Ovary (tissue), 9 donors: Measurements from ENCODE around the gene ENTPD8. TPM values are rescaled to one million over a fixed set of nuclear protein-coding genes. Genes with fewer than 3 reads are reported as not detected.
A peak's percentile ranks its signal among the peaks of the same experiment; 100 is the strongest.

ENCODE experiments used
- DNase-seq, 5 donors: peaks; one replicate each; pipeline ENCODE4 v3.0.0-alpha.2; 2019 to 2020
- H3K27ac ChIP-seq, 2 donors: fragments of 200-600 bp; one replicate each; pipeline versions ENCODE4 v1.5.1 to v1.8.0; 2019 to 2022
- H3K27me3 ChIP-seq: fragments of 200-600 bp; one replicate; pipeline ENCODE4 v1.8.0; 2022
- H3K36me3 ChIP-seq: fragments of 200-600 bp; sonication (generic); one replicate; pipeline ENCODE4 v1.5.1; 2019
- H3K4me1 ChIP-seq: one replicate; pipeline ENCODE4 v1.8.1; 2013; ENCODE audit warnings: mild to moderate bottlenecking, moderate library complexity; ENCODE audit not compliant: insufficient read depth
- H3K4me3 ChIP-seq: fragments of 200-600 bp; sonication (generic); one replicate; pipeline ENCODE4 v1.5.1; 2017
- H3K9me3 ChIP-seq, 2 donors: fragments of 200-600 bp in 1 of 2; sonication (generic) in 1 of 2; one replicate each; pipeline versions ENCODE4 v1.5.1 to v1.8.1; 2013 to 2019; ENCODE audit warnings: mild to moderate bottlenecking in 1 of 2, moderate library complexity in 1 of 2
- CTCF ChIP-seq, 3 donors: fragments of 450-650 bp in 2 of 3; fragments of 200-600 bp in 1 of 3; IDR thresholded peaks; one replicate each; pipeline versions ENCODE4 v1.5.1 to v1.8.0; 2016 to 2022; ENCODE audit warnings: antibody characterized with exemption in 3 of 3, mild to moderate bottlenecking in 1 of 3
- EP300 ChIP-seq: sonication (generic); formaldehyde crosslinking; IDR thresholded peaks from one replicate; pipeline ENCODE4 v1.6.1; 2017; ENCODE audit warnings: antibody characterized with exemption
- POLR2A ChIP-seq: fragments of 450-650 bp; IDR thresholded peaks from one replicate; pipeline ENCODE4 v1.6.1; 2017; ENCODE audit warnings: antibody characterized with exemption, mild to moderate bottlenecking, moderate library complexity
- WGBS, 3 donors: extraction: QIAGEN DNeasy Blood & Tissue Kit in 1 of 3; methylation state at CpG; one replicate each; pipeline versions ENCODE4 v1.1.5 to v1.1.7; 2013 to 2017; 5-methylcytosine and 5-hydroxymethylcytosine counted together
- intact Hi-C, 4 donors: fragments of 100-400 bp; cut with DNase I; formaldehyde crosslinking; loops; one replicate each; pipeline versions ENCODE4 v1.11.0 to v1.15.1; 2022 to 2023
- polyA plus RNA-seq, 2 donors: library from polyadenylated mRNA; stranded (reverse); fragments of 200-250 nt in 1 of 2; fragments of 350-450 nt in 1 of 2; fragmentation: Illumina TruSeq in 1 of 2; extraction: RNeasy Lipid Tissue Mini Kit (QIAGEN cat#74804) in 1 of 2; gene quantifications; one replicate each; pipeline ENCODE4 v1.2.3, GENCODE V29; 2013 to 2014
- total RNA-seq, 7 donors: library from RNA; depleted of rRNA in 2 of 7; stranded (reverse); fragments of >200 nt in 2 of 7; fragmentation: NEBNext Ultra II Directional in 3 of 7; extraction: Animal tissue kit (Norgen Biotek cat#: 25700) in 3 of 7; gene quantifications; one replicate each; pipeline versions ENCODE4 v1.1.0 to v1.2.4, GENCODE V29; 2016 to 2023
- donor health status: DM: no; HTN: no; CAD: no; lungs with moderate emphysema.
- donor health status: DM: no; HTN: no; CAD: no.
- donor health status: Bipolar disorder and iron deficiency.
- donor health status: DM: yes; HTN: yes; CAD: no.
- donor health status: DM: no; HTN: no; CAD: no.
- donor health status: DM: yes; HTN: yes; CAD: no.

The ENTPD8 gene
- total and polyA plus RNA-seq, 9 donors = 0.10 to 0.57 (median 0.17) TPM; not detected in 3

DNA sequence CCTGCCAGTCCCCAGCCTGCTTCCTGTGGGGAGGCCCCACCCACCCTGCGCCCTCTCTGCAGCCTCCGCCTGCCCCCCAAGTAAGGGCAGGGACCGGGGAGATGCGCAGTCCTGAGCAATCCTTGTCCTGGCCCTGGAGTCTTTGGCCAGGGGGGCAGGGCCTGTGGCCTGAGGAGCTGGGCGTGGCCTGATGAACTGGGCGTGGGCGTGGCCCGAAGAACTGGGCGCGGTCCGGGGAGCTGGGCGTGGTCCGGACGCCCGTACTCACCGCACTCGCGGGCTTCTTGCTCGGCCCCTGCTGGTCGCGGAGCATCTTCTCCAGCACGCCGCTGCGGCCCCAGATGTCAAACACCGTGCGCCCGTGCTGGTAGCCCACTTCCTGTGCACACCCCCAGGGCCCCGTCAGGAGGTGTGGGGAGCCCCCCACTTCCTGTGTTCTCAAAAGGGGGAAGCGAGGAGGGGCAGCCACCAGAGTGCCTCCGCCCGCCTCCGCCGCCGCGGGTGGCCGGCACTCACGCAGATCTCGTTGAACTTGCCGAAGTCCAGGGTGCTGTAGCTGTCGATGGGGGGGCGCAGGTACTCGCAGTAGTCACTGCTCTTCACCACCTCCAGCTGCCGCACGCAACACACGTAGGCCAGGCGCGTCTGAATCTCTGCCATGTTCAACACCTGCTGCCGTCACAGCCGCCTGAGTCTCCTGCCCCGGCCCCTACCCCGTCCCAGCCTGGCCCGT, 20.7 kb upstream of the ENTPD8 start:
- no peak overlapping the region for H3K27ac ChIP-seq
- TF ChIP-seq CTCF (IDR thresholded peaks at IDR 0.05) = no peak
- TF ChIP-seq POLR2A = no peak
- no peak for TF ChIP-seq EP300
- no peaks in the 10 kb centered on the region for H3K36me3 ChIP-seq
- no peaks in the 10 kb centered on the region for H3K27me3 ChIP-seq
- peaks cover 9% of the 10 kb centered on the region for H3K4me1 ChIP-seq
- WGBS, 3 donors = 63 to 86% (median 70%) methylated on average over 40 to 52 of the region's 52 CpGs
- H3K4me3 ChIP-seq = no peak overlapping the region
- no peaks in the 10 kb centered on the region for H3K9me3 ChIP-seq
- DNase-seq = peak in 4 of 5 donors; percentile 40 to 53 (median 47)
- intact Hi-C loops = no loop called here

DNA sequence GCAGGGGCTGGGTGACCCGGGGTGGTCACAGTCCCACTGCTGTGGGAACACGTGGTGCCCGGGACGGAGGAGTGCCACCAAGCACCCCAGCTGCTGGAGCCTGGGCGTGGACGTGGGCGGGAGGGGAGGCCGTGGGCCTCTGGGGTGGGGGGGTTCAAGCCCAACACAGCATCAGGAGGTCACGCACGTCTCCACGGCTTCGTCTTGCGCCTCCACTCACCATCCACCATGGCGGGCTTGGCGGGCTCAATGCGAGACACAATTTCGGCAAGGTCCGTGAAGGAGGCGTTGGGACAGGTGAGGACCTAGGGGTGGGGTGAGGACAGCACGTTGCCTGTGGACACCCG, 20.1 kb upstream of the ENTPD8 start:
- Histone ChIP-seq H3K4me1 (peaks cover 9% of the 10 kb centered on the region), H3K27me3 (no peaks in the 10 kb centered on the region), H3K9me3 (no peaks in the 10 kb centered on the region), H3K27ac (no peak overlapping the region), H3K4me3 (no peak overlapping the region), H3K36me3 (no peaks in the 10 kb centered on the region)
- DNase-seq = peak in 3 of 5 donors; percentile 37 to 43 (median 37)
- intact Hi-C loops = no loop called here
- 92 to 96% (median 93%) methylated on average over 21 of the region's 21 CpGs for WGBS, 3 donors
- TF ChIP-seq POLR2A (no peak), CTCF (IDR thresholded peaks at IDR 0.05) (no peak), EP300 (no peak)

DNA sequence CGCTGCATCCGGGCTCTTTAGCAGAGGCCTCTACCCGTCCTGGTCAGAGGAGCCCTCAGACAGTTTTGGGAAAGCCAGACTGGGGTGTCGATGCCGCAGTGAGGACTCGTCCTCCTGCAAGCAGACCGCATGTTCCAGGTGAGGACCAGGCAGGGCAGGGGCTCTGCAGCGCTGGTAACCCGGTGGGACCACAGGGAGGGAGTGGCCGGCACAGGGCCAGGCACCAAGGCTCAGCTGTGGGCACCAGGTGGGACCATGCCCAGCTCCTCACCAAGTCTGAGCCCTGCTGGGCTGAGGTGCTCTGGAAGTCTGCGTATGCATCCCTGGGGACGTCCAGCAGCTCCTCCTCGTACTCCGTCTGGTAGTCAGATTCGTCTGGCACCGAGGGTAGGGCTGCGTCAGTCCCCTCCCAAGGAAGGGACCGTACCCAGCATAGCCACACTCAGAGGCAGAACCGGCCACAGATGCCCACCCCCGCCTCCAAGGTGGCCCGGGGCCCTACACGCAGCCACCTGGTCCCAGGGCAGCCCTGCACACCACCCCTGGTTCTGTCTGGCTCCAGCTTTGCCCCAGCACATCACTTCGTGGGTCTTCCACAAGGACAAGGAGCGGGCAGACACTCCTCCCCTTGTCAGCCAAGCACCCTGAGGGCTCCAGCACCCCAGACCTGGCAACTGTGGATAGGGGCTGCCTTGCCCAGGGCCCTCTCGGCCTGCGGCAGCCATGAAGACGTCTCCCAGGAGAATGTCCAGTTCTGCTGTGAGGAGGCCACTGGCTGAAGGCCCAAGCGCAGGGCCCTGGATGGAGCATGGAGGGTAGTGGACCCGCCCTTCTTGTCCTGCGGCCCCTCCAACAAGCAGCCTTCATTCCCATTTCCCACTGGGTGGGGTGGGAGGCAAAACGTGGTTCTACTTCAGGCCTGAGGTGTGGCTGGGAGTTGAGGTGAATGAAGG, 19.5 kb upstream of the ENTPD8 start:
- Histone ChIP-seq H3K4me1 (peaks cover 9% of the 10 kb centered on the region), H3K27ac (no peak overlapping the region), H3K9me3 (no peaks in the 10 kb centered on the region), H3K4me3 (no peak overlapping the region), H3K36me3 (no peaks in the 10 kb centered on the region), H3K27me3 (no peaks in the 10 kb centered on the region)
- intact Hi-C loops = no loop called here
- WGBS, 3 donors = 93 to 94% (median 93%) methylated on average over 30 to 31 of the region's 31 CpGs
- TF ChIP-seq EP300 (no peak), CTCF (IDR thresholded peaks at IDR 0.05) (no peak), POLR2A (no peak)
- peak; percentile 22 to 54 (median 46) for DNase-seq

GRCh38 chr9:137459601-137460362, 18.6 kb upstream of the ENTPD8 start:
- no peaks in the 10 kb centered on the region for H3K36me3 ChIP-seq
- TF ChIP-seq POLR2A (no peak), CTCF (IDR thresholded peaks at IDR 0.05) (no peak)
- peak overlapping the region; percentile 46 for H3K4me3 ChIP-seq
- H3K27me3 ChIP-seq = no peaks in the 10 kb centered on the region
- 36 to 39% (median 37%) methylated on average over 15 of the region's 15 CpGs for WGBS, 3 donors
- H3K27ac ChIP-seq = peak overlapping the region; percentile 1 to 11
- no peaks in the 10 kb centered on the region for H3K9me3 ChIP-seq
- peak in 3 of 5 donors; percentile 19 to 47 (median 38) for DNase-seq
- intact Hi-C loops = loop anchor here in 1 of 4 donors (2.0 kb wide), 1 partner anchor 37 kb away; the partner anchor contains the start of genes EXD3 and NOXA1
- peaks cover 11% of the 10 kb centered on the region for H3K4me1 ChIP-seq
